ENCODE data around the gene SLFN11.
"Not testable (repeated sequence)": the region's sequence is repeated elsewhere in the genome, so short reads cannot be mapped to it uniquely, and the experiment has no call there.

Gene SLFN11

DNA sequence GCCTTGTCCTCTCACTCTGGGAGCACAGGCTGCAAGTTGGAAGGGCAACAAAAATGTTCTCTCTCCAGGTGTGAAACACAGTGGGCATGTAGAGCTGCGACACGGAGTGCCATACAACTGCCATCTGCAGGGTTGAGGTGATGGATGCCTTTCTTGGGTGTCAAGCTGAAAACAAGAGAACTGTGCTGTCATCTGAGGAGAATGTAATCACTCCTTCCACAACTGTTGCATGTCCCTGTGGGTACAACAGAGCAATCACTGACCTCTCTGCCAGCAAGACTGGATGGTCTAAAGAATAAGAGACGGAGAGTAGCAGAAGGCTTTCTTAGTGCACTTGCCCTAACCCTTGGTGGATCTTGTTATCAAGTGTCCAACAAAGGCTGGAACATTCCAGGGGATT, 29.2 kb downstream of the SLFN11 start:
- no peak for DNase-seq (ENCODE audit: low spot score)
- TF ChIP-seq CTCF (IDR thresholded peaks at IDR 0.05; ENCODE audit: borderline replicate concordance, control extremely low read depth, extremely low read depth, insufficient read depth, missing control alignments), result no peak
- in situ Hi-C loops (cut with MboI; ENCODE audit: low sequenced_read_pairs, unreplicated experiment), result no loop called here

- no peak for DNase-seq (ENCODE audit: low spot score)
- in situ Hi-C loops (cut with MboI; ENCODE audit: low sequenced_read_pairs, unreplicated experiment), result no loop called here
- TF ChIP-seq CTCF (IDR thresholded peaks at IDR 0.05; ENCODE audit: borderline replicate concordance, control extremely low read depth, extremely low read depth, insufficient read depth, missing control alignments), result no peak
Observed at GRCh38 chr17:35342276-35342675, 31.1 kb downstream of the SLFN11 start.

DNA sequence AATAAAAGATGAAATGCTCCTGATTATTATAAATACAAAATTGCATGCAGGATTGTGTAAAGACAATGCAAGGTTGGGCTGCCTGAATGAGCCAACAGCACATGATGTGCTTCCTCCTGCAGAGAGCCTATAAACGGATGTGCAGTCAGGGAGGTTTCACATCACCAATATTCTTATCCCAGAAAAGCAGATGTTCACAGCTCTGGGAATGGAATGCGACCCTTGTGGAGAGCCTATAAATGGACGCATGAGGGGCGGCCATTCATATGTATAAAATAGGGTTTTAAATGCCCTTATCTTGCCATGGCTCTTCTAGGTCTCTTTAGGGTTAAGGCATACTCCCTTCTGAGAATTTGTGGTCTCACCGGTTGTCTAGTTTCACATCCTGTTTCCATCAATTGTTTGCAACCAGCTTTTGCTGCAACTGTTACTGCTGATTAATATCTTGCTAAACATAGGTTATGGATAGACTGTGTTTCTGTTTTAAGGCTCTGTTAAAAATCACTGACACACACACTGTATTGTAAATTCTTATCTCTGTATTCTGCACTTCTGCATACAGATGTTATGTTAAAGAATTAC, 31.9 kb downstream of the SLFN11 start:
- DNase-seq (ENCODE audit: low spot score), result no peak
- in situ Hi-C loops (cut with MboI; ENCODE audit: low sequenced_read_pairs, unreplicated experiment), result no loop called here
- no peak for TF ChIP-seq CTCF (IDR thresholded peaks at IDR 0.05; ENCODE audit: borderline replicate concordance, control extremely low read depth, extremely low read depth, insufficient read depth, missing control alignments)

DNA sequence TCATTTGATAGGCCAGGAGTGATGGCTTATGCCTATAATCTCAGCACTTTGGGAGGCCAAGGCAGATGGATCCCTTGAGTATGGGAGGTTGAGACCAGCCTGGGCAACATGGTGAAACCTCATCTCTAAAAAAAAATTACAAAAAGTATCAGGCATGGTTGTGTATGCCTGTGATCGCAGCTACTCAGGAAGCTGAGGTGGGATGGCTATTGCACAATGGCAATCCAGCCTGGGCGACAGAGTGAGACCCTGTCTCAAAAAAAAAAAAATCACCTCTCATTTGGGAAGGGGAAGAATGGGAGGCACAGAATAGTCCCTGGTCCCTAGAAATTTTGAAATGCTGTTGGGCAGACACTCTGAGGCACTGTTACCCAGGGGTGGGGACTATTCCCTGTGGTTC, 35.2 kb downstream of the SLFN11 start:
- in situ Hi-C loops (cut with MboI; ENCODE audit: low sequenced_read_pairs, unreplicated experiment), result no loop called here
- DNase-seq (ENCODE audit: low spot score), result no peak
- TF ChIP-seq CTCF (IDR thresholded peaks at IDR 0.05; ENCODE audit: borderline replicate concordance, control extremely low read depth, extremely low read depth, insufficient read depth, missing control alignments), result no peak

DNA sequence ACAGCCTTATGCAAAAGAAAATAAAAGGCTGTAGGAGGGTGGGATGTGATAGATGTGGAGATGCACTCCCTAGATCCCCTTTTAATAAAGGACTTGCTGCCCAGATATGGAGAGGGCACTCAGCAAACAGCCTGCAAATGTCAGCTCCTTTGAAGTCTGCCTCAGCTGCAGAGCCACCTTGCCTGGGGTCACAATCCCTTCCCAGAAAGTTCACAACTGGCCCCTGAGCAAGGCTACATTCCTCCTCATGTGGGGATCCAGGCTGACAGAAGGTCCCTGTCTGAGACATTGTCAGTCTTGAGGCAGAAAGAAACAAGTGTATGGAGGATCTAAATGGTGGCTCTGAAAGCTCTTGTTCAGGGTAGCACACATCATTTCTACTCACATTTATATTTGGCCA, 36.1 kb downstream of the SLFN11 start:
- in situ Hi-C loops (cut with MboI; ENCODE audit: low sequenced_read_pairs, unreplicated experiment), result no loop called here
- no peak for DNase-seq (ENCODE audit: low spot score)
- no peak for TF ChIP-seq CTCF (IDR thresholded peaks at IDR 0.05; ENCODE audit: borderline replicate concordance, control extremely low read depth, extremely low read depth, insufficient read depth, missing control alignments)

DNA sequence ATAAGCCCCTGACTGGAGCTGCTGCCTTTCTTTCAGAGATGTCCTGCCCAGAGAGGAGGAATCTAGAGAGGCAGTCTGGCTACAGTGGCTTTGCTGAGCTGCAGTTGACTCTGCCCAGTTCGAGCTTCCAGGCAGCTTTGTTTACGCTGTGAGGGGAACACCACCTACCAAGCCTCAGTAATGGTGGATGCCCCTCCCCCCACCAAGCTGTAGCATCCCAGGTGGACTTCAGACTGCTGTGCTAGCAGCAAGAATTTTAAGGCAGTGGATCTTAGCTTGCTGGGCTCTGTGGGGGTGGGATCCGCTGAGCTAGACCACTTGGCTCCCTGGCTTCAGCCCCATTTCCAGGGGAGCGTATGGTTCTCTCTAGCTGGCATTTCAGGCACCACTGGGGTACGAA, 39.8 kb downstream of the SLFN11 start:
- DNase-seq (ENCODE audit: low spot score); in situ Hi-C loops (cut with MboI; ENCODE audit: low sequenced_read_pairs, unreplicated experiment): not testable (repeated sequence)

DNA sequence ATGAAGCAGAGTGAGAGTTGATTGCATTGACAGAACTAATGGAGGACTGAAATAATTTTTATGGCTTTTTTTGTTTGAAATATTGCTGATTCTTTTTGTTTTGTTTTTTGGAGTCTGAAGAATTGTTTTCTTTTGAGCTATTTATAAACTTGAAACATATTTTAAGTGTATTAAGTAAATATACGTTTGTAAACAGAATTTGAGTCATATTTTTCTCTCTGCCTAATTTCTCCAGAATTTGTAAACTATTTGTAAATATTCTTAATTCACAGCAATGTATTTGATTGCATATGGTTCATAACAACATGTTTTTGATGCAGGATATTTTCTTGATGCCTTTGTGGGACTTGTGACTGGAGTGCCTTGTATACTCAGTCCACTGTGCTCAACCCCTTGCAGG, 50.7 kb downstream of the SLFN11 start:
- no peak for TF ChIP-seq CTCF (IDR thresholded peaks at IDR 0.05; ENCODE audit: borderline replicate concordance, control extremely low read depth, extremely low read depth, insufficient read depth, missing control alignments)
- in situ Hi-C loops (cut with MboI; ENCODE audit: low sequenced_read_pairs, unreplicated experiment), result loop anchor here (25.0 kb wide), 1 partner anchor 415 kb away; the partner anchor contains the start of gene RASL10B
- DNase-seq (ENCODE audit: low spot score), result no peak

Data from GM13976 (cell line).